IMR-90 (cell line): Measurements from ENCODE around the gene MYOF. TPM values are rescaled to one million over a fixed set of nuclear protein-coding genes. Genes with fewer than 3 reads are reported as not detected.

Experiments
- ATAC-seq: fragments of 200-7000 bp; cut with Tn5 transposase; 2 replicates; pipeline ENCODE4 v1.9.1; 2020; ENCODE audit warnings: low read depth, mild to moderate bottlenecking, moderate library complexity
- Bru-seq: library from RNA; stranded (reverse); fragments of 400-500 nt; gene quantifications from one replicate; lab custom pipeline; 2021; lab: Mats Ljungman, UMichigan
- BruChase-seq, 2 experiments: library from RNA; stranded (reverse); fragments of 400-500 nt; gene quantifications; one replicate each; lab custom pipeline; 2021; lab: Mats Ljungman, UMichigan
- BruUV-seq: library from RNA; stranded (reverse); fragments of 400-500 nt; replicated peaks from 2 replicates; lab custom pipeline; 2021; lab: Mats Ljungman, UMichigan
- CTCF ChIA-PET: fragments of 300-600 bp; formaldehyde crosslinking; extraction: SDS; loops from one replicate; lab custom pipeline; 2021; ENCODE audit warnings: antibody characterized with exemption; lab: Yijun Ruan, JAX
- POLR2A ChIA-PET: fragments of 300-600 bp; sonication (Branson Sonifier 250); formaldehyde crosslinking; loops from one replicate; lab custom pipeline; 2022; ENCODE audit warnings: antibody characterized with exemption; ENCODE audit not compliant: unreplicated experiment; lab: Charles Lee
- DNase-seq: peaks from one replicate; pipeline ENCODE4 v3.0.0; 2013
- H2AFZ ChIP-seq: replicated peaks from 2 replicates; pipeline ENCODE3; 2013; ENCODE audit warnings: low read length, mild to moderate bottlenecking; ENCODE audit not compliant: poor library complexity
- H2AK5ac ChIP-seq: 2 replicates; pipeline ENCODE4 v1.6.1; 2013; ENCODE audit warnings: low read depth, low read length, inconsistent platforms
- H2AK9ac ChIP-seq: replicated peaks from 2 replicates; pipeline ENCODE3; 2013; ENCODE audit warnings: mild to moderate bottlenecking, low read depth, low read length, moderate library complexity; ENCODE audit not compliant: poor library complexity
- H2BK120ac ChIP-seq: 2 replicates; pipeline ENCODE4 v1.6.1; 2013; ENCODE audit warnings: low read depth, low read length, inconsistent platforms
- H2BK15ac ChIP-seq: 3 replicates; pipeline ENCODE4 v1.6.1; 2013; ENCODE audit warnings: low read depth, low read length, inconsistent platforms
- H2BK20ac ChIP-seq: 2 replicates; pipeline ENCODE4 v1.6.1; 2013; ENCODE audit warnings: low read depth, mild to moderate bottlenecking, inconsistent platforms, low read length, moderate library complexity
- H2BK5ac ChIP-seq: 2 replicates; pipeline ENCODE4 v1.6.1; 2013; ENCODE audit warnings: mild to moderate bottlenecking, low read depth, low read length, inconsistent platforms; ENCODE audit not compliant: poor library complexity, severe bottlenecking
- H3K14ac ChIP-seq: replicated peaks from 2 replicates; pipeline ENCODE4 v1.6.1; 2013; ENCODE audit warnings: low read depth, low read length, inconsistent platforms
- H3K18ac ChIP-seq: 2 replicates; pipeline ENCODE4 v1.6.1; 2013; ENCODE audit warnings: low read depth, low read length, control low read depth
- H3K23ac ChIP-seq: 2 replicates; pipeline ENCODE4 v1.6.1; 2013; ENCODE audit warnings: low read depth, low read length, inconsistent platforms
- H3K27ac ChIP-seq: 2 replicates; pipeline ENCODE4 v1.5.1; 2013; ENCODE audit warnings: mild to moderate bottlenecking, control low read depth, low read length; ENCODE audit not compliant: insufficient read depth
- H3K27me3 ChIP-seq: 2 replicates; pipeline ENCODE4 v1.6.1; 2013; ENCODE audit warnings: low read length; ENCODE audit not compliant: control insufficient read depth, insufficient read depth
- H3K36me3 ChIP-seq: 2 replicates; pipeline ENCODE4 v1.6.1; 2013; ENCODE audit warnings: low read length, mixed read lengths; ENCODE audit not compliant: control insufficient read depth, insufficient read depth
- H3K4ac ChIP-seq: 2 replicates; pipeline ENCODE4 v1.6.1; 2013; ENCODE audit warnings: low read depth, low read length, inconsistent platforms
- H3K4me1 ChIP-seq: 2 replicates; pipeline ENCODE4 v1.6.1; 2013; ENCODE audit warnings: low read length, mixed read lengths; ENCODE audit not compliant: control insufficient read depth, insufficient read depth
- H3K4me2 ChIP-seq: 2 replicates; pipeline ENCODE4 v1.6.1; 2013; ENCODE audit warnings: low read depth, mild to moderate bottlenecking, control low read depth, low read length, moderate library complexity
- H3K4me3 ChIP-seq: 2 replicates; pipeline ENCODE4 v1.5.1; 2013; ENCODE audit warnings: low read depth, mild to moderate bottlenecking, control low read depth, low read length, moderate library complexity; ENCODE audit not compliant: insufficient read depth
- H3K56ac ChIP-seq: 2 replicates; pipeline ENCODE4 v1.6.1; 2013; ENCODE audit warnings: low read length, inconsistent platforms; ENCODE audit not compliant: insufficient read depth; ENCODE audit errors: extremely low read depth
- H3K79me1 ChIP-seq, 2 experiments: 2 replicates each; pipeline ENCODE4 v1.6.1; 2013; ENCODE audit warnings: low read length in 2 of 2, inconsistent platforms in 1 of 2, low read depth in 1 of 2
- H3K9ac ChIP-seq: 2 replicates; pipeline ENCODE4 v1.6.1; 2013; ENCODE audit warnings: low read depth, low read length, control low read depth
- H3K9me1 ChIP-seq: 2 replicates; pipeline ENCODE4 v1.6.1; 2013; ENCODE audit warnings: low read length, inconsistent platforms; ENCODE audit not compliant: insufficient read depth
- H3K9me3 ChIP-seq: 2 replicates; pipeline ENCODE4 v1.6.1; 2013; ENCODE audit warnings: low read length; ENCODE audit not compliant: control insufficient read depth, insufficient read depth
- H4K20me1 ChIP-seq: 2 replicates; pipeline ENCODE4 v1.6.1; 2013; ENCODE audit warnings: low read length, inconsistent platforms; ENCODE audit not compliant: insufficient read depth
- H4K5ac ChIP-seq: 2 replicates; pipeline ENCODE4 v1.6.1; 2013; ENCODE audit warnings: mild to moderate bottlenecking, low read depth, low read length, control low read depth
- H4K8ac ChIP-seq, 2 experiments: 2 replicates each; pipeline ENCODE4 v1.6.1; 2013; ENCODE audit warnings: low read depth in 2 of 2, low read length in 2 of 2, control low read depth in 1 of 2, inconsistent platforms in 1 of 2
- H4K91ac ChIP-seq: 2 replicates; pipeline ENCODE4 v1.6.1; 2013; ENCODE audit warnings: low read depth, low read length, inconsistent platforms; ENCODE audit not compliant: insufficient read depth
- BHLHE40 ChIP-seq: fragments of 150-350 bp; IDR thresholded peaks from 2 replicates; pipeline ENCODE4 v1.6.1; 2016; ENCODE audit warnings: mild to moderate bottlenecking, low read depth, low read length
- CEBPB ChIP-seq: IDR thresholded peaks from 2 replicates; pipeline ENCODE4 v1.6.1; 2012; ENCODE audit warnings: low read depth, low read length, improper control_type of control experiment
- CHD1 ChIP-seq: IDR thresholded peaks from 2 replicates; pipeline ENCODE4 v1.6.1; 2012; ENCODE audit warnings: low read depth, low read length, improper control_type of control experiment
- CTCF ChIP-seq: conservative IDR thresholded peaks from 2 replicates; pipeline ENCODE4 v1.5.1; 2012; ENCODE audit warnings: mild to moderate bottlenecking, low read depth, low read length, improper control_type of control experiment
- MAFK ChIP-seq: IDR thresholded peaks from 2 replicates; pipeline ENCODE4 v1.6.1; 2012; ENCODE audit warnings: low read depth, low read length, improper control_type of control experiment
- MAZ ChIP-seq: IDR thresholded peaks from 2 replicates; pipeline ENCODE4 v1.6.1; 2012; ENCODE audit warnings: low read depth, mild to moderate bottlenecking, low read length, improper control_type of control experiment, moderate library complexity, borderline replicate concordance
- POLR2A ChIP-seq: IDR thresholded peaks from 2 replicates; pipeline ENCODE4 v1.6.1; 2012; ENCODE audit warnings: mild to moderate bottlenecking, low read depth, low read length
- RAD21 ChIP-seq: IDR thresholded peaks from 2 replicates; pipeline ENCODE4 v1.6.1; 2012; ENCODE audit warnings: low read length, improper control_type of control experiment
- RCOR1 ChIP-seq: IDR thresholded peaks from 2 replicates; pipeline ENCODE4 v1.6.1; 2012; ENCODE audit warnings: mild to moderate bottlenecking, low read length, improper control_type of control experiment; ENCODE audit not compliant: insufficient replicate concordance
- RFX5 ChIP-seq: IDR thresholded peaks from 2 replicates; pipeline ENCODE4 v1.8.0; 2012; ENCODE audit warnings: low read depth, mild to moderate bottlenecking, low read length, moderate library complexity
- SMC3 ChIP-seq: fragments of 150-350 bp; IDR thresholded peaks from 2 replicates; pipeline ENCODE4 v1.6.1; 2016; ENCODE audit warnings: low read depth, mild to moderate bottlenecking, antibody characterized with exemption, low read length, moderate library complexity
- USF2 ChIP-seq: fragments of 150-350 bp; IDR thresholded peaks from 2 replicates; pipeline ENCODE4 v1.6.1; 2017; ENCODE audit warnings: mild to moderate bottlenecking, antibody characterized with exemption, low read length, low read depth
- WGBS, 2 experiments: methylation state at CpG; one replicate each; pipeline versions ENCODE4 v1.1.5 to v1.1.7; 2013; ENCODE audit warnings: missing lambda C conversion rate in 2 of 2; ENCODE audit not compliant: insufficient read length in 1 of 2; ENCODE audit errors: extremely low coverage in 2 of 2; 5-methylcytosine and 5-hydroxymethylcytosine counted together
- dilution Hi-C: fragments of 300-500 bp; cut with HindIII; formaldehyde crosslinking; loops from one replicate; pipeline ENCODE4 v1.14.3; 2018; ENCODE audit warnings: low sequenced_read_pairs; ENCODE audit not compliant: unreplicated experiment
- in situ Hi-C: fragments of 300-500 bp; cut with MboI; formaldehyde crosslinking; loops from 3 replicates; pipeline ENCODE4 v1.14.3; 2019; ENCODE audit warnings: low sequenced_read_pairs, inconsistent platforms, mixed read lengths
- intact Hi-C: fragments of 100-400 bp; cut with micrococcal nuclease; formaldehyde crosslinking; loops from 2 replicates; pipeline ENCODE4 v1.10.0; 2022
- long read RNA-seq: library from polyadenylated mRNA; unstranded; transcript quantifications from one replicate; pipeline ENCODE4 v2.0.0, GENCODE V29; 2021; ENCODE audit not compliant: unreplicated experiment
- polyA plus RNA-seq, 3 experiments: library from polyadenylated mRNA; depleted of rRNA; stranded (reverse); fragments of >200 nt; gene quantifications; 2 replicates each; pipeline ENCODE4 v1.2.3, GENCODE V29; 2012; ENCODE audit warnings: low replicate concordance in 1 of 3
- total RNA-seq: library from RNA; depleted of rRNA; stranded (reverse); fragments of >200 nt; gene quantifications from 2 replicates; pipeline ENCODE4 v1.2.3, GENCODE V29; 2012; rRNA removed

MYOF gene
- total RNA-seq, result 281 and 332 TPM in 2 replicates
- polyA plus RNA-seq (2012; rRNA removed), result 197 and 221 TPM in 2 replicates
- 72.0 and 103 TPM in 2 replicates for polyA plus RNA-seq (2012; cell fraction: cytosol; rRNA removed)
- 86.1 and 277 TPM in 2 replicates for polyA plus RNA-seq (2012; cell fraction: nucleus; rRNA removed; ENCODE audit: low replicate concordance)
- Bru-seq, nascent RNA, result percentile 97 among the genes with signal in this experiment
- percentile 96 among the genes with signal in this experiment for BruChase-seq, experiment 1, labeled RNA remaining after a 6-hour chase
- BruChase-seq, experiment 2, labeled RNA remaining after a 2-hour chase, result percentile 95 among the genes with signal in this experiment
- long read RNA-seq, partial matches to known transcripts, result 70 of 93 reads
- long read RNA-seq, other reads (novel, unspliced or antisense), result 22 of 93 reads

- H2AFZ ChIP-seq, result peak within 1 kb of the TSS; percentile 85
- peak within 1 kb of the TSS; percentile 98 for H4K91ac ChIP-seq
- H3K36me3 ChIP-seq, result peaks cover 4% of the 10 kb centered on the region
- H3K9ac ChIP-seq, result peak within 1 kb of the TSS; percentile 100
- H3K27me3 ChIP-seq, result no peaks in the 10 kb centered on the region
- peak within 1 kb of the TSS; percentile 92 for H2BK120ac ChIP-seq
- in situ Hi-C loops (loop anchor here (5.0 kb wide), 1 partner anchor 105 kb away; no protein-coding TSS in a partner anchor), intact Hi-C loops (loop anchor here (1.0 to 5.0 kb wide), 4 partner anchors 24 to 106 kb away; no protein-coding TSS in a partner anchor), dilution Hi-C loops (no loop called here)
- ChIA-PET CTCF (interaction anchor here (0.6 to 3.1 kb wide), 27 partner anchors 9 to 154 kb away, joined by 3 to 39 read pairs (median 5); partner anchors contain the start of gene CEP55), POLR2A (interaction anchor here (0.5 to 2.2 kb wide), 9 partner anchors 10 to 202 kb away, joined by 3 to 19 read pairs (median 4); no protein-coding TSS in a partner anchor)
- peak within 1 kb of the TSS; percentile 98 for H3K14ac ChIP-seq
- peaks cover 10% of the 10 kb centered on the region for H3K4me1 ChIP-seq
- no peaks in the 10 kb centered on the region for H3K9me1 ChIP-seq
- H3K9me3 ChIP-seq, result no peaks in the 10 kb centered on the region
- H3K79me1 ChIP-seq, result peaks cover 0 to 12% of the 10 kb centered on the region in 2 experiments; a peak in 1 of 4 replicates
- peak within 1 kb of the TSS; percentile 96 for H2AK9ac ChIP-seq
- H3K18ac ChIP-seq, result peak within 1 kb of the TSS; percentile 99
- H4K20me1 ChIP-seq, result no peaks in the 10 kb centered on the region; the same call in 1 of the 2 replicates
- peak within 1 kb of the TSS; percentile 97 for H3K4me3 ChIP-seq
- ATAC-seq (peak; percentile 83), DNase-seq (peak; percentile 93)
- peak within 1 kb of the TSS; percentile 99 for H2BK5ac ChIP-seq
- H4K8ac ChIP-seq, result peak within 1 kb of the TSS; percentile 91 to 95
- H3K23ac ChIP-seq, result peak within 1 kb of the TSS; percentile 99
- peak within 1 kb of the TSS; percentile 99 for H3K4ac ChIP-seq
- peak within 1 kb of the TSS; percentile 91 for H2BK20ac ChIP-seq
- BruUV-seq, result no TSS peak
- peak within 1 kb of the TSS; percentile 95 for H2AK5ac ChIP-seq
- peak within 1 kb of the TSS; percentile 98 for H4K5ac ChIP-seq
- H3K27ac ChIP-seq, result peak within 1 kb of the TSS; percentile 100
- peak within 1 kb of the TSS; percentile 93 for H3K4me2 ChIP-seq
- H2BK15ac ChIP-seq, result peak within 1 kb of the TSS; percentile 92
- WGBS, 2 experiments, result 3% methylated on average over 5 of the region's 27 CpGs; no CpG with 5 or more reads in 1 of the 2 experiments
- peak within 1 kb of the TSS; percentile 100 for H3K56ac ChIP-seq
- TF ChIP-seq POLR2A (peak; percentile 84), BHLHE40 (no peak), MAZ (no peak), CEBPB (no peak), RAD21 (peak; percentile 92), RFX5 (no peak), SMC3 (peak; percentile 79), CTCF (peak; percentile 83), CHD1 (no peak; the same call in 1 of the 2 replicates), USF2 (no peak), RCOR1 (no peak), MAFK (no peak)
Measured at GRCh38 chr10:93482145-93482834, at the start of gene MYOF. MYOF (minus strand) TSS chr10:93482334; CDS start chr10:93482194, 140 bp downstream.
